ENCODE results near the gene ARMC6.

GRCh38 chr19:18998276-18998675, 35.1 kb upstream of the ARMC6 start:
- TF ChIP-seq CTCF (IDR thresholded peaks at IDR 0.05) = no peak
- no peak for TF ChIP-seq POLR2A (IDR thresholded peaks at IDR 0.05)
